AG08396 (cell line): ENCODE data around the gene MTSS2.

Experiments
- DNase-seq: peaks from one replicate; pipeline ENCODE4 v3.0.0; 2012; ENCODE audit warnings: low spot score, mixed read lengths

The MTSS2 gene

GRCh38 chr16:70700101-70701020, 14.5 kb upstream of the MTSS2 start:
- DNase-seq, result no peak

GRCh38 chr16:70699696-70700095, 13.8 kb upstream of the MTSS2 start:
- DNase-seq, result no peak

GRCh38 chr16:70698901-70699300, 13.0 kb upstream of the MTSS2 start:
- no peak for DNase-seq

- DNase-seq, result no peak
Observed at GRCh38 chr16:70697594-70698170, 11.8 kb upstream of the MTSS2 start.

GRCh38 chr16:70696952-70697593, 11.2 kb upstream of the MTSS2 start:
- no peak for DNase-seq

GRCh38 chr16:70696355-70696754, 10.5 kb upstream of the MTSS2 start:
- no peak for DNase-seq

GRCh38 chr16:70695331-70696070, 9.6 kb upstream of the MTSS2 start:
- no peak for DNase-seq

- DNase-seq, result no peak
Observed at GRCh38 chr16:70694868-70695218, 9.0 kb upstream of the MTSS2 start.

GRCh38 chr16:70694088-70694867, 8.4 kb upstream of the MTSS2 start:
- DNase-seq, result peak; percentile 88

GRCh38 chr16:70692873-70693671, 7.2 kb upstream of the MTSS2 start:
- DNase-seq, result no peak

GRCh38 chr16:70692130-70692872, 6.4 kb upstream of the MTSS2 start:
- no peak for DNase-seq

GRCh38 chr16:70691223-70692129, 5.6 kb upstream of the MTSS2 start:
- DNase-seq, result peak; percentile 91

GRCh38 chr16:70689970-70690891, 4.4 kb upstream of the MTSS2 start:
- no peak for DNase-seq

- DNase-seq, result no peak
Observed at GRCh38 chr16:70689035-70689969, 3.4 kb upstream of the MTSS2 start.

GRCh38 chr16:70688246-70688742, 2.4 kb upstream of the MTSS2 start:
- DNase-seq, result peak; percentile 71

GRCh38 chr16:70687671-70688245, 1.9 kb upstream of the MTSS2 start:
- DNase-seq, result no peak
